ENCODE results near the gene SOX11. TPM values are rescaled to one million over a fixed set of nuclear protein-coding genes. Genes with fewer than 3 reads are reported as not detected.

Gene SOX11
- total and polyA plus RNA-seq, 2 of the 8 experiments (the other 6 are each of a cell fraction or from before 2014, with no cell fraction given), result 9.0 to 55.6 TPM

GRCh38 chr2:5720426-5720825, 28.2 kb downstream of the SOX11 start:
- H3K18ac ChIP-seq (ENCODE audit: extremely low read depth, low read length), result no peak overlapping the region
- FAIRE-seq (no peak), DNase-seq (ENCODE audit: low read depth in 1 of 2, low spot score in 2 of 2) (no peak)
- peaks cover 0 to 3% (median 0%) of the 10 kb centered on the region in 4 experiments; a peak in 1 of 8 replicates for H3K36me3 ChIP-seq (ENCODE audit: control insufficient read depth in 2 of 4, insufficient read depth in 4 of 4, low read length in 3 of 4)
- H3K4me2 ChIP-seq (ENCODE audit: insufficient read depth in 1 of 2, low read depth in 2 of 2, low read length in 2 of 2), result no peak overlapping the region
- H2BK12ac ChIP-seq (ENCODE audit: low read depth, low read length), result no peak overlapping the region
- H4K91ac ChIP-seq (replicated peaks; ENCODE audit: insufficient read length, low read length), result no peak overlapping the region
- 92% methylated on average over 7 of the region's 7 CpGs; no CpG with 5 or more reads in 1 of the 2 experiments for WGBS, 2 experiments (ENCODE audit: extremely low coverage in 1 of 2, insufficient coverage in 1 of 2, insufficient read length in 1 of 2, insufficient replicate concordance in 2 of 2, low coverage in 1 of 2, low lambda C conversion rate in 2 of 2, missing lambda C conversion rate in 1 of 2)
- no peak overlapping the region for H2BK20ac ChIP-seq (ENCODE audit: low read length)
- ChIA-PET CTCF (ENCODE audit: partially characterized antibody) (no interaction called here), POLR2A (ENCODE audit: partially characterized antibody) (interaction anchor here (0.9 to 1.5 kb wide), 2 partner anchors 15 to 18 kb away, joined by 3 to 6 read pairs; no protein-coding TSS in a partner anchor)
- H2BK5ac ChIP-seq (ENCODE audit: low read depth, low read length), result no peak overlapping the region
- no peak overlapping the region for H2BK120ac ChIP-seq (replicated peaks; ENCODE audit: low read depth, low read length)
- H3K79me1 ChIP-seq (ENCODE audit: low read depth, low read length), result no peaks in the 10 kb centered on the region
- no peak overlapping the region for H2BK15ac ChIP-seq (ENCODE audit: low read length)
- no peak overlapping the region for H3K9ac ChIP-seq (replicated peaks in 1 of 4; ENCODE audit: extremely low read depth in 1 of 4, low read depth in 3 of 4, low read length in 3 of 4)
- H3K9me3 ChIP-seq (ENCODE audit: insufficient read depth in 2 of 2, low read depth in 1 of 2, low read length in 1 of 2), result peaks cover 2 to 11% of the 10 kb centered on the region in 2 experiments; a peak in 2 of 4 replicates
- H3K14ac ChIP-seq (ENCODE audit: insufficient read length), result no peak overlapping the region
- no peaks in the 10 kb centered on the region for H3K27me3 ChIP-seq (replicated peaks in 1 of 4; ENCODE audit: control insufficient read depth in 3 of 4, extremely low read depth in 1 of 4, insufficient read depth in 3 of 4, low read length in 3 of 4)
- H3K23me2 ChIP-seq (ENCODE audit: low read depth, low read length), result no peaks in the 10 kb centered on the region
- no peak overlapping the region for H4K8ac ChIP-seq (ENCODE audit: extremely low read depth, insufficient read depth, low read length)
- no peak overlapping the region for H3K23ac ChIP-seq (ENCODE audit: insufficient read length)
- H3K56ac ChIP-seq (replicated peaks; ENCODE audit: insufficient read length, low read depth, low read length), result no peak overlapping the region
- H2AFZ ChIP-seq (ENCODE audit: low read length), result no peak overlapping the region
- H3K27ac ChIP-seq (ENCODE audit: low read depth, low read length), result no peak overlapping the region
- no peak overlapping the region for H4K5ac ChIP-seq (ENCODE audit: insufficient read length, low read depth, low read length)
- H3K4me3 ChIP-seq (ENCODE audit: extremely low read depth in 1 of 4, insufficient read depth in 2 of 4, low read depth in 3 of 4, low read length in 4 of 4), result no peak overlapping the region
- H3K79me2 ChIP-seq (ENCODE audit: control insufficient read depth in 1 of 2, insufficient read depth in 2 of 2, low read length in 2 of 2), result no peaks in the 10 kb centered on the region
- peaks cover 0 to 8% (median 7%) of the 10 kb centered on the region in 4 experiments; a peak in 4 of 7 replicates for H3K4me1 ChIP-seq (replicated peaks in 1 of 4; ENCODE audit: control insufficient read depth in 3 of 4, insufficient read depth in 4 of 4, low read length in 3 of 4)
- H3K4ac ChIP-seq (replicated peaks; ENCODE audit: insufficient read length, low read depth, low read length), result no peak overlapping the region
- H2AK5ac ChIP-seq (ENCODE audit: low read depth, low read length), result no peak overlapping the region
- H4K20me1 ChIP-seq (replicated peaks in 1 of 2; ENCODE audit: control insufficient read depth in 1 of 2, insufficient read depth in 2 of 2, low read length in 2 of 2), result no peaks in the 10 kb centered on the region
- TF ChIP-seq TCF12 (IDR thresholded peaks at IDR 0.05; ENCODE audit: low read depth, low read length) (no peak), BRCA1 (IDR thresholded peaks at IDR 0.05; ENCODE audit: low read depth, low read length) (no peak), EZH2 (IDR thresholded peaks at IDR 0.05; ENCODE audit: low read depth, low read length, severe bottlenecking) (no peak), SP1 (IDR thresholded peaks at IDR 0.05; ENCODE audit: low read depth, low read length) (no peak), MAFK (IDR thresholded peaks at IDR 0.05; ENCODE audit: low read depth, low read length) (no peak), RNF2 (IDR thresholded peaks at IDR 0.05; ENCODE audit: borderline replicate concordance, low read depth, low read length, missing control alignments, poor library complexity, severe bottlenecking) (no peak), POLR2A (IDR thresholded peaks at IDR 0.05; ENCODE audit: control extremely low read depth in 1 of 2, low read depth in 2 of 2, low read length in 2 of 2) (no peak), ASH2L (IDR thresholded peaks at IDR 0.05; ENCODE audit: low read length) (no peak), USF2 (IDR thresholded peaks at IDR 0.05; ENCODE audit: low read length) (no peak), EP300 (IDR thresholded peaks at IDR 0.05; ENCODE audit: borderline replicate concordance in 1 of 2, low read depth in 2 of 2, low read length in 2 of 2) (no peak)
